GM12891 (cell line): ENCODE results near the gene MEF2C.

Experiments
- PAX5 ChIP-seq: IDR thresholded peaks from 2 replicates; pipeline ENCODE4 v1.6.1; 2011; ENCODE audit warnings: low read length, moderate library complexity, mild to moderate bottlenecking; ENCODE audit not compliant: insufficient read depth, severe bottlenecking
- POLR2A ChIP-seq: IDR thresholded peaks from 2 replicates; pipeline ENCODE4 v1.6.1; 2011; ENCODE audit warnings: low read depth, low read length, control low read depth
- POLR2AphosphoS5 ChIP-seq: IDR thresholded peaks from 2 replicates; pipeline ENCODE4 v1.6.1; 2011; ENCODE audit warnings: low read depth, low read length, control low read depth
- SPI1 ChIP-seq: IDR thresholded peaks from 2 replicates; pipeline ENCODE4 v1.6.1; 2011; ENCODE audit warnings: low read depth, low read length, control low read depth

DNA sequence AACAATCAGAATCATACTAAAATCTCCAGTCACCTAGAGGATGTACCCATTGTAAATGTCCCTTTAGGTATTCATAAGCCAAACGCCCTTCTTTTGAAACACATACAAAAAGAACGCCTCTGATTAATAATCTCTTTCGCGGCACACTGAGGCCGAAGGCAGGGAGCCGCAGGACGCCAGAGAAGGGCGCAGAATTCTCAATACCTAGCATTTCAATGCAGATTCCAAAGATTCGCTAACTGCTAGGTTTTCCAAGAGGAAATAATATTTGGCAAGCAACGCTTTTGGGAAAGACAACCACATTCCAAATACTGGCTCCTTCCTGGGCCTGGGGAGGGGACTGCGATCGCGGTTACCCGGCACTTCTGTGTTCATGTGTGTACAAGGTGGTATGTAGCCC is 203.3 kb downstream of the MEF2C start:
- TF ChIP-seq POLR2AphosphoS5 (no peak), POLR2A (no peak), SPI1 (no peak), PAX5 (no peak)
